Measurements from ENCODE around the gene EPHA1. TPM values are rescaled to one million over a fixed set of nuclear protein-coding genes. Genes with fewer than 3 reads are reported as not detected.

EPHA1 gene
- total RNA-seq, 1 donor from 2014 or later, result not detected

DNA sequence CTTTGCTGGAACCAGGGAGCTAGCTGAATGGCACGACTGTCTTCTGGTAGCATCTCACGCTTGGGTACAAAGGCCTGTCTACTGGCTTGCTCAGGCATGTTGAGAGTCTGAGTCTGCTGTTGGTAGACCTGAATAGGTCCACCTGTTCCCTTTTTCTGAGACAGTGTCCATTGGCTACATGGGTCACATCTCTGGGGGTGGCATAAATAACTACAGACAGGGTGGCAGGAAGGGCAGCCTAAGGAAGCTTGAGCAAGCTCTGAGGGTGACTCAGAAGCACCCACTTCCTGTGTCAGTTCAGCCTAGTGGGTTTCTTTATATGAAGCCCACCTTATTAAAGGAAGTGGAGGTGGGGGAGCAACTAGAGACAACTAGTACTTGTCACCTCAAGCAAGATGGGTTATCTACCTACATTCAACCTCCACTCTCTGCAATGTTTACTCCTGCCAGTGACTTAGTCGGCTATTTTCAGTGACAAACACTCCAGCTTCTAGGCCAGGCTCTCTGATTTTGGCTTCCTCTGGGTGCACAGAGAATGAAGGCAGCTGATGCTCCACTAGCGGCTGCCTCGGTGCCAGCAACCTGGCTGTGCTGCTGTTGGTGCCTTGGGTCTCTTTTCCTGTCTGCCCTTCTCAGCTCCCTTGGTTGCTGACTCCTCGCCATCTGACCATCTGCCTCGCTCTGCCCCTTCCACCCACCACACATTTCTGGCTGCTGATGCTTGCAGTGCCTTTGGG lies 33.2 kb downstream of the EPHA1 start:
- no peak for DNase-seq
- Histone ChIP-seq H3K27ac (replicated peaks) (no peak overlapping the region), H3K4me1 (peaks cover 17% of the 10 kb centered on the region), H3K36me3 (no peaks in the 10 kb centered on the region), H3K9me3 (replicated peaks) (no peaks in the 10 kb centered on the region), H3K27me3 (ENCODE audit: low read depth) (no peaks in the 10 kb centered on the region), H3K4me3 (no peak overlapping the region)
- intact Hi-C loops (cut with micrococcal nuclease), result no loop called here
- TF ChIP-seq, protein P1, sequence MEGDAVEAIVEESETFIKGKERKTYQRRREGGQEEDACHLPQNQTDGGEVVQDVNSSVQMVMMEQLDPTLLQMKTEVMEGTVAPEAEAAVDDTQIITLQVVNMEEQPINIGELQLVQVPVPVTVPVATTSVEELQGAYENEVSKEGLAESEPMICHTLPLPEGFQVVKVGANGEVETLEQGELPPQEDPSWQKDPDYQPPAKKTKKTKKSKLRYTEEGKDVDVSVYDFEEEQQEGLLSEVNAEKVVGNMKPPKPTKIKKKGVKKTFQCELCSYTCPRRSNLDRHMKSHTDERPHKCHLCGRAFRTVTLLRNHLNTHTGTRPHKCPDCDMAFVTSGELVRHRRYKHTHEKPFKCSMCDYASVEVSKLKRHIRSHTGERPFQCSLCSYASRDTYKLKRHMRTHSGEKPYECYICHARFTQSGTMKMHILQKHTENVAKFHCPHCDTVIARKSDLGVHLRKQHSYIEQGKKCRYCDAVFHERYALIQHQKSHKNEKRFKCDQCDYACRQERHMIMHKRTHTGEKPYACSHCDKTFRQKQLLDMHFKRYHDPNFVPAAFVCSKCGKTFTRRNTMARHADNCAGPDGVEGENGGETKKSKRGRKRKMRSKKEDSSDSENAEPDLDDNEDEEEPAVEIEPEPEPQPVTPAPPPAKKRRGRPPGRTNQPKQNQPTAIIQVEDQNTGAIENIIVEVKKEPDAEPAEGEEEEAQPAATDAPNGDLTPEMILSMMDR (IDR thresholded peaks at IDR 0.05; ENCODE audit: borderline replicate concordance), result no peak

- no peak overlapping the region for H3K27ac ChIP-seq (replicated peaks)
- no peaks in the 10 kb centered on the region for H3K9me3 ChIP-seq (replicated peaks)
- peaks cover 8% of the 10 kb centered on the region for H3K4me1 ChIP-seq
- TF ChIP-seq, protein P1 (IDR thresholded peaks at IDR 0.05; ENCODE audit: borderline replicate concordance), result no peak
- H3K27me3 ChIP-seq (ENCODE audit: low read depth), result peaks cover 9% of the 10 kb centered on the region
- no peak overlapping the region for H3K4me3 ChIP-seq
- no peaks in the 10 kb centered on the region for H3K36me3 ChIP-seq
- no peak for DNase-seq
- intact Hi-C loops (cut with micrococcal nuclease), result no loop called here
Observed at GRCh38 chr7:143374561-143374960, 34.1 kb downstream of the EPHA1 start.

DNA sequence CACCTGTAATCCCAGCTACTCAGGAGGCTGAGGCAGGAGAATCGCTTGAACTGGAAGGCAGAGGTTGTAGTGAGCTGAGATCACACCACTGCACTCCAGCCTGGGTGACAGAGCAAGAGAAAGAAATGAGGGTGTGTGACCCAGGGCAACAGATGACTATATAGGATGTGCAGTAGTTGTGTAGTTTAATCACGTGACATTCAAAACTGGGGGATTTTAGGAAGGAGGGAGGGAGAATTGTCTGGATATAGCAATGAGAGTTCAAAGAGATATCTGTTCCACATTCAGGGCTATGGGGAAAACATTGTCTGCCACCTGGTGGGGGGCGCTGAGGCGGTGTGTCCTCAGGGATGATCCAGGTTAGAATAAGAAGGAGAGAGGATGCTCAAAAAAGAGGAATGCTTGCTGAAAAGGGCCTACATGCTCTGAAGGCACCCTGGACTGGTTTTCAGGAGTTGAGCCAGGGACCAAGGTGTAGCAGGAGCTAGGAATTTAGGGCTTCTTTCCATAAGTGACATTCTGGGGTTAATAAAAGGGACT lies 35.3 kb downstream of the EPHA1 start:
- TF ChIP-seq, protein P1 (IDR thresholded peaks at IDR 0.05; ENCODE audit: borderline replicate concordance), result no peak
- Histone ChIP-seq H3K27ac (replicated peaks) (no peak overlapping the region), H3K27me3 (ENCODE audit: low read depth) (peaks cover 14% of the 10 kb centered on the region), H3K36me3 (no peaks in the 10 kb centered on the region), H3K4me1 (no peaks in the 10 kb centered on the region), H3K4me3 (no peak overlapping the region), H3K9me3 (replicated peaks) (no peaks in the 10 kb centered on the region)
- intact Hi-C loops (cut with micrococcal nuclease), result no loop called here
- DNase-seq, result no peak

DNA sequence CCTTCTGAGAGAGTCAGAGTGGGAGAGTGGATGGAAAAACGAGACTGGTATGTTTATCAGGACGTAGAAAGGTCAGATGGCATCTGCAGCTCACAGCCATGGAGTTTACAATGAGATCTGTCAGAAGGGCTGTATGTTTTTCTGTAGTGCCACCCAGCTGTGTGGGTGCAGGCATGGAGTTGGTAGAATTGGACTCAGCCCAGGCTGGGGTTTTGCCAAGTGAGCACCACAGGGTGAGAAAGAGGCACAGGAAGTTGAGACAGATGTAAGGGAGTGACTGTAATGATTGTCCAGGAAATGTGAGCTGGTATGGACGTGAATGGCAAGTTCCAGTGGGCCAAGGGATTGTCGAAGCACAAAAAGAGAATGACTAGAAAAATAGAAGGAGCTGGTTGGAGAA lies 36.6 kb downstream of the EPHA1 start:
- Histone ChIP-seq H3K4me3 (no peak overlapping the region), H3K27ac (replicated peaks) (no peak overlapping the region), H3K4me1 (no peaks in the 10 kb centered on the region), H3K36me3 (no peaks in the 10 kb centered on the region), H3K9me3 (replicated peaks) (no peaks in the 10 kb centered on the region), H3K27me3 (ENCODE audit: low read depth) (peaks cover 20% of the 10 kb centered on the region)
- TF ChIP-seq, protein P1 (IDR thresholded peaks at IDR 0.05; ENCODE audit: borderline replicate concordance), result no peak
- intact Hi-C loops (cut with micrococcal nuclease), result no loop called here
- DNase-seq, result peak; percentile 58

GRCh38 chr7:143369678-143370651 lies 38.7 kb downstream of the EPHA1 start:
- H3K4me3 ChIP-seq, result no peak overlapping the region
- peaks cover 33% of the 10 kb centered on the region for H3K27me3 ChIP-seq (ENCODE audit: low read depth)
- TF ChIP-seq, protein P1 (IDR thresholded peaks at IDR 0.05; ENCODE audit: borderline replicate concordance), result no peak
- H3K36me3 ChIP-seq, result no peaks in the 10 kb centered on the region
- H3K9me3 ChIP-seq (replicated peaks), result no peaks in the 10 kb centered on the region
- no peak for DNase-seq
- intact Hi-C loops (cut with micrococcal nuclease), result loop anchor here (10.0 kb wide), 1 partner anchor 45 kb away; no protein-coding TSS in a partner anchor
- no peak overlapping the region for H3K27ac ChIP-seq (replicated peaks)
- no peaks in the 10 kb centered on the region for H3K4me1 ChIP-seq

Measured in left ventricle myocardium inferior (tissue), 1 donor.